Fibroblast of mammary gland (primary cell): ENCODE results near the gene SNTN.
"Not testable (repeated sequence)": the region's sequence is repeated elsewhere in the genome, so short reads cannot be mapped to it uniquely, and the experiment has no call there.

ENCODE experiments used
- DNase-seq: peaks from one replicate; pipeline ENCODE4 v3.0.0-alpha.2; 2010; ENCODE audit warnings: low read depth
- H3K4me3 ChIP-seq: 2 replicates; pipeline ENCODE4 v1.5.1; 2011; ENCODE audit warnings: low read depth, mild to moderate bottlenecking, low read length, moderate library complexity; ENCODE audit not compliant: control insufficient read depth
- CTCF ChIP-seq: conservative IDR thresholded peaks from 2 replicates; pipeline ENCODE4 v1.5.1; 2011; ENCODE audit warnings: low read depth, low read length, inconsistent platforms; ENCODE audit not compliant: control insufficient read depth, insufficient read depth

The SNTN gene

GRCh38 chr3:63624941-63625560 lies 27.4 kb upstream of the SNTN start:
- TF ChIP-seq CTCF: no peak
- DNase-seq: peak; percentile 84
- no peak overlapping the region for H3K4me3 ChIP-seq

- TF ChIP-seq CTCF: no peak
- no peak overlapping the region for H3K4me3 ChIP-seq
- DNase-seq: no peak
Measured at GRCh38 chr3:63631670-63632069, 20.8 kb upstream of the SNTN start.

- DNase-seq: no peak
- no peak overlapping the region for H3K4me3 ChIP-seq
- TF ChIP-seq CTCF: no peak
Measured at GRCh38 chr3:63635186-63635585, 17.3 kb upstream of the SNTN start.

GRCh38 chr3:63639806-63640205 lies 12.7 kb upstream of the SNTN start:
- no peak overlapping the region for H3K4me3 ChIP-seq
- TF ChIP-seq CTCF: no peak
- DNase-seq: no peak

GRCh38 chr3:63642488-63642887 lies 10.0 kb upstream of the SNTN start:
- no peak for TF ChIP-seq CTCF
- H3K4me3 ChIP-seq: no peak overlapping the region
- peak; percentile 21 for DNase-seq

- DNase-seq: no peak
- no peak for TF ChIP-seq CTCF
- H3K4me3 ChIP-seq: no peak overlapping the region
Measured at GRCh38 chr3:63644212-63644797, 8.2 kb upstream of the SNTN start.

- not testable (repeated sequence) for DNase-seq, H3K4me3 ChIP-seq
Measured at GRCh38 chr3:63644928-63645781, 7.3 kb upstream of the SNTN start.
